ENCODE measurements around the gene FZD10. TPM values are rescaled to one million over a fixed set of nuclear protein-coding genes. Genes with fewer than 3 reads are reported as not detected.

Gene FZD10
- total RNA-seq, 1 donor from 2014 or later, result 0.40 TPM

GRCh38 chr12:130196827-130197226 lies 34.6 kb downstream of the FZD10 start:
- Mint-ChIP-seq H3K4me3 (ENCODE audit: unreplicated experiment) (no peak overlapping the region), H3K27ac (ENCODE audit: unreplicated experiment) (no peak overlapping the region), H3K36me3 (ENCODE audit: low read depth) (peaks cover 3% of the 10 kb centered on the region), H3K9me3 (ENCODE audit: low read depth) (peaks cover 13% of the 10 kb centered on the region), H3K4me1 (ENCODE audit: low read depth) (no peaks in the 10 kb centered on the region), H3K27me3 (ENCODE audit: low read depth) (peaks cover 28% of the 10 kb centered on the region)
- TF ChIP-seq CTCF (IDR thresholded peaks at IDR 0.05), result no peak
- no peak for DNase-seq (ENCODE audit: low spot score)

GRCh38 chr12:130198026-130198662 lies 35.9 kb downstream of the FZD10 start:
- H3K9me3 Mint-ChIP-seq (ENCODE audit: low read depth), result peaks cover 13% of the 10 kb centered on the region
- H3K4me3 Mint-ChIP-seq (ENCODE audit: unreplicated experiment), result no peak overlapping the region
- no peak for TF ChIP-seq CTCF (IDR thresholded peaks at IDR 0.05)
- H3K36me3 Mint-ChIP-seq (ENCODE audit: low read depth), result peaks cover 3% of the 10 kb centered on the region
- no peaks in the 10 kb centered on the region for H3K4me1 Mint-ChIP-seq (ENCODE audit: low read depth)
- H3K27ac Mint-ChIP-seq (ENCODE audit: unreplicated experiment), result no peak overlapping the region
- no peak for DNase-seq (ENCODE audit: low spot score)
- H3K27me3 Mint-ChIP-seq (ENCODE audit: low read depth), result peaks cover 28% of the 10 kb centered on the region

- no peaks in the 10 kb centered on the region for H3K4me1 Mint-ChIP-seq (ENCODE audit: low read depth)
- peaks cover 3% of the 10 kb centered on the region for H3K36me3 Mint-ChIP-seq (ENCODE audit: low read depth)
- peaks cover 13% of the 10 kb centered on the region for H3K9me3 Mint-ChIP-seq (ENCODE audit: low read depth)
- no peak for DNase-seq (ENCODE audit: low spot score)
- H3K27ac Mint-ChIP-seq (ENCODE audit: unreplicated experiment), result no peak overlapping the region
- H3K4me3 Mint-ChIP-seq (ENCODE audit: unreplicated experiment), result no peak overlapping the region
- peaks cover 28% of the 10 kb centered on the region for H3K27me3 Mint-ChIP-seq (ENCODE audit: low read depth)
- TF ChIP-seq CTCF (IDR thresholded peaks at IDR 0.05), result no peak
These were observed 36.4 kb downstream of the FZD10 start for GRCh38 chr12:130198663-130199060.

- peaks cover 28% of the 10 kb centered on the region for H3K27me3 Mint-ChIP-seq (ENCODE audit: low read depth)
- peaks cover 3% of the 10 kb centered on the region for H3K36me3 Mint-ChIP-seq (ENCODE audit: low read depth)
- no peak overlapping the region for H3K27ac Mint-ChIP-seq (ENCODE audit: unreplicated experiment)
- H3K9me3 Mint-ChIP-seq (ENCODE audit: low read depth), result peaks cover 13% of the 10 kb centered on the region
- no peak overlapping the region for H3K4me3 Mint-ChIP-seq (ENCODE audit: unreplicated experiment)
- no peak for DNase-seq (ENCODE audit: low spot score)
- TF ChIP-seq CTCF (IDR thresholded peaks at IDR 0.05), result no peak
- H3K4me1 Mint-ChIP-seq (ENCODE audit: low read depth), result no peaks in the 10 kb centered on the region
These were observed 37.5 kb downstream of the FZD10 start for GRCh38 chr12:130199581-130200390.

- no peak for DNase-seq (ENCODE audit: low spot score)
- no peak for TF ChIP-seq CTCF (IDR thresholded peaks at IDR 0.05)
- H3K4me1 Mint-ChIP-seq (ENCODE audit: low read depth), result no peaks in the 10 kb centered on the region
- H3K27me3 Mint-ChIP-seq (ENCODE audit: low read depth), result peaks cover 24% of the 10 kb centered on the region
- no peak overlapping the region for H3K27ac Mint-ChIP-seq (ENCODE audit: unreplicated experiment)
- peaks cover 3% of the 10 kb centered on the region for H3K36me3 Mint-ChIP-seq (ENCODE audit: low read depth)
- H3K4me3 Mint-ChIP-seq (ENCODE audit: unreplicated experiment), result no peak overlapping the region
- H3K9me3 Mint-ChIP-seq (ENCODE audit: low read depth), result peaks cover 13% of the 10 kb centered on the region
These were observed 38.2 kb downstream of the FZD10 start for GRCh38 chr12:130200445-130200844.

Measured in chondrocyte (in vitro differentiated cells).